Small intestine (tissue), 7 donors: Measurements from ENCODE around the gene RNASEL. TPM values are rescaled to one million over a fixed set of nuclear protein-coding genes. Genes with fewer than 3 reads are reported as not detected.

Experiments
- DNase-seq, 2 donors: peaks; one replicate each; pipeline versions ENCODE4 v3.0.0 to v3.0.0-alpha.2; 2013
- FAIRE-seq: peaks from 2 replicates; lab custom pipeline; 2012; peaks lifted over from hg19 to GRCh38; lab: Jason Lieb, UNC
- H3K27ac ChIP-seq, 3 donors: one replicate each; pipeline ENCODE4 v1.5.1; 2013; ENCODE audit warnings: low read length in 2 of 3, mild to moderate bottlenecking in 2 of 3, control low read depth in 1 of 3, inconsistent platforms in 1 of 3, low read depth in 1 of 3, moderate library complexity in 1 of 3
- H3K27me3 ChIP-seq, 3 donors: one replicate each; pipeline ENCODE4 v1.6.1; 2013; ENCODE audit warnings: low read length in 3 of 3, inconsistent platforms in 1 of 3; ENCODE audit not compliant: control insufficient read depth in 3 of 3, insufficient read depth in 3 of 3
- H3K36me3 ChIP-seq, 3 donors: one replicate each; pipeline ENCODE4 v1.6.1; 2013; ENCODE audit warnings: low read length in 3 of 3, inconsistent platforms in 1 of 3, low read depth in 1 of 3, mild to moderate bottlenecking in 1 of 3, moderate library complexity in 1 of 3; ENCODE audit not compliant: control insufficient read depth in 3 of 3, insufficient read depth in 2 of 3
- H3K4me1 ChIP-seq, 3 donors: one replicate each; pipeline ENCODE4 v1.6.1; 2013; ENCODE audit warnings: low read length in 2 of 3, inconsistent platforms in 1 of 3, low read depth in 1 of 3, mild to moderate bottlenecking in 1 of 3, moderate library complexity in 1 of 3; ENCODE audit not compliant: control insufficient read depth in 3 of 3, insufficient read depth in 2 of 3
- H3K4me3 ChIP-seq, 3 donors: one replicate each; pipeline ENCODE4 v1.5.1; 2013; ENCODE audit warnings: low read length in 3 of 3, control low read depth in 1 of 3, inconsistent platforms in 1 of 3, low read depth in 1 of 3, mild to moderate bottlenecking in 1 of 3, moderate library complexity in 1 of 3
- H3K9me3 ChIP-seq, 2 donors: one replicate each; pipeline ENCODE4 v1.6.1; 2013; ENCODE audit warnings: low read depth in 1 of 2, low read length in 1 of 2; ENCODE audit not compliant: control insufficient read depth in 2 of 2, insufficient read depth in 1 of 2
- WGBS, 3 donors: extraction: QIAGEN DNeasy Blood & Tissue Kit; methylation state at CpG; one replicate each; pipeline ENCODE4 v1.1.7; 2013; 5-methylcytosine and 5-hydroxymethylcytosine counted together
- polyA plus RNA-seq, 4 donors: library from polyadenylated mRNA; stranded (reverse) in 3 of 4; unstranded in 1 of 4; fragments of 200-250 nt in 3 of 4; fragments of 120-200 nt in 1 of 4; gene quantifications; one replicate each; pipeline versions ENCODE4 v1.2.1 to v1.2.3, GENCODE V29; 2013
- donor health status: healthy with polysubstance abuse.
- donor health status: control.
- donor health status: control.
- donor health status: Bipolar disorder and iron deficiency.
- donor health status: healthy.

The RNASEL gene
- polyA plus RNA-seq, 4 donors, result 4.9 to 20.7 (median 7.2) TPM

DNA sequence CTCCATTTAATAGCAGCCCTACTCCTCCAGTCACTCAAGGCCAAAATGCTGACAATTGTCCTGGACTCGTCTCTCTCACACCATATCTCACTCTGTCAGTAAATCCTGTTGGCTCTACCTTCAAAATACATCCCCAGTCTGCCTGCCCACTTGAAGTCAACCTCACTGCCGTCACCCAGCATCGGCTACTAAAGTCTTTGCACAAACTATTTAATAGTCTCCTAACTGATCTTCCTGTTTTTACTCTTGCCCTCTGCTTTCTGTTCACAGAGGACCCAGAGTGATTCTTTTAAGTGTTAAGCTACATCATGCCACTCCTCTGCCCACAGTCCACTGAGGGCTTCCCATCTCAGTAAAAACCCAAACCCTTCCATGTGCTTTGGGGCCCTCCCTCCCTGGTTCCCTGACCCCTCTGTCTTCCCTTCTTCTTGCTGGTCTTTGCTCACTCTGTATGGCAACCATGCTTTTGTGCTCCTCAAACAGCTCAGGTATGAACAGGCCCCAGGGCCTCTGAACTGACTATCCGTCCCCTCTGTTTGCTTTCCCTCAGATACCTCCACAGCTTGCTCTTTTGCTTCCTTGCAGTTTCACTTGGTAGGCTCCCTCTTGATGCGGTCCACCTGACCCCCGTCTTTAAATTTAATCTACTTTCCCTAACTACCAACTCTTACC, 19.0 kb downstream of the RNASEL start:
- Histone ChIP-seq H3K27me3 (no peaks in the 10 kb centered on the region), H3K27ac (no peak overlapping the region), H3K4me3 (no peak overlapping the region), H3K4me1 (peaks cover 0 to under 1% (median 0%) of the 10 kb centered on the region in 3 donors), H3K9me3 (no peaks in the 10 kb centered on the region), H3K36me3 (peaks cover 3 to 6% (median 4%) of the 10 kb centered on the region in 3 donors)
- no peak for FAIRE-seq
- DNase-seq, result no peak
- 92 to 95% (median 94%) methylated on average over 6 of the region's 6 CpGs for WGBS, 3 donors

GRCh38 chr1:182568647-182569284, 20.3 kb downstream of the RNASEL start:
- H3K4me1 ChIP-seq, result no peaks in the 10 kb centered on the region
- H3K36me3 ChIP-seq, result no peaks in the 10 kb centered on the region
- H3K27ac ChIP-seq, result no peak overlapping the region
- no peaks in the 10 kb centered on the region for H3K27me3 ChIP-seq
- H3K4me3 ChIP-seq, result no peak overlapping the region
- no peak for DNase-seq
- no peaks in the 10 kb centered on the region for H3K9me3 ChIP-seq
- no peak for FAIRE-seq
- WGBS, 3 donors, result 78 to 87% (median 87%) methylated on average over 3 of the region's 3 CpGs

DNA sequence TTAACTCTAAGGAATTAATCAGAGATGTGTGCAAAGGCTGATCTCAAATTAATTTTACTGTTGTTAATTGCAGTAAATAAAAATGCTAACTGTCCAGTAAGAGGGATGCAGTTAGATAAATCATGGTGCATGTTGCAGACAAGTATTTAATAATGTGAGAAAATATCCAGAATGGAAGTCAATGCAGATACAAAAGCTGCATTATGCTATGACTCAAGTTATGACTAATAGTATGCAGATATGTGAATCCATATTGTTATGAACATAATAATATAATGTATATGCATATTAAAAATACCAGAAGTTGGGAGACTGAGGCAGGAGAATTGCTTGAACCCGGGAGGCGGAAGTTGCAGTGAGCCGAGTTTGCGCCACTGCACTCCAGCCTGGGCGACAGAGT, 21.4 kb downstream of the RNASEL start:
- DNase-seq (no peak), FAIRE-seq (no peak)
- WGBS, 3 donors, result 94 to 96% (median 94%) methylated on average over 5 of the region's 5 CpGs
- no peak overlapping the region for H3K27ac ChIP-seq
- H3K4me3 ChIP-seq, result no peak overlapping the region
- no peaks in the 10 kb centered on the region for H3K27me3 ChIP-seq
- no peaks in the 10 kb centered on the region for H3K36me3 ChIP-seq
- no peaks in the 10 kb centered on the region for H3K9me3 ChIP-seq
- no peaks in the 10 kb centered on the region for H3K4me1 ChIP-seq

DNA sequence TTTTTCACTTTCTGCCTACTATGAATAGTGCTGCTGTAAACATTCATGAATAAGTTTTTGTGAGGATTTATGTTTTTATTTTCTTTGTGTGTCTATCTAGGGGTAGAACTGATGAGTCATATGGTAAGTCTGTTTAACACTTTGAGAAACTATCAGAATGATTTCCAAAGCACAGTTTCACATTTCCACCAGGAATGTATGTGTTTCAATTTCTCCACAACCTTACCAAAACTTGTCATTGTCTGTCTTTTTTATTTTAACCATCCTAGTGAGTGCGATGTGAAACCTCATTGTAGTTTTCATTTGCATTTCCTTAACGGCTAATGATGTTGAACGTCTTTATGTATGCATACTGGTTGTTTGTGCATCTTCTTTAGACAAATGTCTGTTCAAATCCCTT, 23.5 kb downstream of the RNASEL start:
- Histone ChIP-seq H3K36me3 (no peaks in the 10 kb centered on the region), H3K27ac (no peak overlapping the region), H3K4me3 (no peak overlapping the region), H3K9me3 (no peaks in the 10 kb centered on the region), H3K27me3 (no peaks in the 10 kb centered on the region), H3K4me1 (no peaks in the 10 kb centered on the region)
- FAIRE-seq, result no peak
- 64 to 82% (median 65%) methylated on average over 3 of the region's 3 CpGs for WGBS, 3 donors
- no peak for DNase-seq

DNA sequence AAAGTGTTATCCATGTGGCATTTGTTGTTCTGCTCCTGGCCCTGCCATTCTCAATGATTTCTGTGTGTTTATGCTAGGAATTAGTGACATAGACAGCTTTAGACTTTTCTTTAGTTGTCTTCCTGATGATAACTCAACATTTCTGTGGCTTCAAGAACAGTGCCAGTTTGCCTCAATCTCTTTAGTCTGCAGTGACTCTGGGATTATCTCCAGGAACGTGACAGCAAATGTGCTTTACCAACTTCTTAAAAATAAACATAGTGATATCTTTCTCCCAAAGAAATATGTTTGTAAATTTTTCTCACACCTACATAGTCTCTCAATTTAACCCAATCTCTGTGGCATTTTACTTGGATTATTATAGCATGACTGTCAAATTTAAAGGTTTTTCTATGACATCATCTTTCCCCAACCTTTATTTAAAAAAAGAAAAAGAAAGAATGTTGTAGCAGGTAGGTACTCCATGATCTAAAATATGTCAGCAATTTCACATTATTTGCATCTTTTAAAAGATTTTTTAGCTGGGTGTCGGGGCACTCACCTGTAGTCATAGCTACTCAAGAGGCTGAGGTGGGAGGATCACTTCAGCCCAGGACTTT, 24.6 kb downstream of the RNASEL start:
- H3K4me3 ChIP-seq, result no peak overlapping the region
- no peaks in the 10 kb centered on the region for H3K9me3 ChIP-seq
- WGBS, 3 donors, result 69 to 79% (median 76%) methylated on average over 2 of the region's 2 CpGs
- H3K27me3 ChIP-seq, result no peaks in the 10 kb centered on the region
- H3K4me1 ChIP-seq, result no peaks in the 10 kb centered on the region
- no peak overlapping the region for H3K27ac ChIP-seq
- DNase-seq (no peak), FAIRE-seq (no peak)
- no peaks in the 10 kb centered on the region for H3K36me3 ChIP-seq

DNA sequence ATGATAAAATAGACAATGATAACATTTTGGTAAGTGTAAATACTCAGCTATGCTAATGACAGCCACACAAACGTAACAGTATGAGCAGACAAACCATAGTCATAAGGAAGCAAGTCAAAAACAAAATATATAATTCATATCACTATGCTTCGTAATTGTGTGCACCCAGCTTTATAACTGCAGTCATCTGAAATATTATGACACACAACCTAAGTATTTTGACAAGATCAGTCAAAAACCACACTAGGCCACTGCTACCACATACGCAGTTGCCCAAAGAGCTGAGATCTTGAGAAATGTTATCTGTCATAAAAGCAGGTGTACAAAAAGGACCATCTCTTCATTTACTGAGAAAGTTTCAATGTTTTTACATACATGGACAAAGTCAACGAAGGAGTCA, 26.0 kb downstream of the RNASEL start:
- Histone ChIP-seq H3K4me1 (no peaks in the 10 kb centered on the region), H3K27ac (no peak overlapping the region), H3K4me3 (no peak overlapping the region), H3K36me3 (no peaks in the 10 kb centered on the region), H3K9me3 (no peaks in the 10 kb centered on the region), H3K27me3 (no peaks in the 10 kb centered on the region)
- 84 to 92% (median 91%) methylated on average over 4 of the region's 4 CpGs for WGBS, 3 donors
- DNase-seq (no peak), FAIRE-seq (no peak)

DNA sequence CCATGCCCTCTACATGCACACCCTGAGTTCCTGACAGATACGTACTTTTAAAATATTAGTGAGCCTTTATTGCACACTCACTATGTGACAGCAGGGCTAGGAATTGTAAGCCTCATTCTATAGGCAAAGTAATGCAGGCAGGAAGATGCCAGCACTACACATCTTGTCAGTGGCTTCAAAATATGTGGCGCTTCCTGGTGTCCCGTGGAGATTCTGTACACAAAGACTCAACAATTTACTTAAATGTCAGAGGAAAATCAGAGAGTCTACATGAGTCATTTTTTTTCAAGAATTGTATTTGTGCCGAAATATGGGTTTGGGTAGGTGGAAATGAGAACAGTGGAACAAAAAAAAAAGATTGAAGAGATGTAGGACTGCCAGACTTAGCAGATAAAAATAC, 27.6 kb downstream of the RNASEL start:
- FAIRE-seq, result no peak
- H3K4me1 ChIP-seq, result no peaks in the 10 kb centered on the region

GRCh38 chr1:182560392-182560984, 28.6 kb downstream of the RNASEL start:
- H3K27me3 ChIP-seq, result no peaks in the 10 kb centered on the region
- WGBS, 3 donors, result 73 to 77% (median 75%) methylated on average over 7 of the region's 7 CpGs
- FAIRE-seq, result no peak
- no peak overlapping the region for H3K4me3 ChIP-seq
- no peak overlapping the region for H3K27ac ChIP-seq
- DNase-seq, result no peak
- no peaks in the 10 kb centered on the region for H3K4me1 ChIP-seq
- no peaks in the 10 kb centered on the region for H3K9me3 ChIP-seq
- no peaks in the 10 kb centered on the region for H3K36me3 ChIP-seq

More for the DNA sequence above, 27.6 kb downstream of the RNASEL start:
- Histone ChIP-seq H3K36me3 (no peaks in the 10 kb centered on the region), H3K27ac (no peak overlapping the region), H3K9me3 (no peaks in the 10 kb centered on the region), H3K27me3 (no peaks in the 10 kb centered on the region), H3K4me3 (no peak overlapping the region)
- no peak for DNase-seq
- 60 to 78% (median 75%) methylated on average over 4 of the region's 4 CpGs for WGBS, 3 donors
